ENCODE results near the gene CSN3. TPM values are rescaled to one million over a fixed set of nuclear protein-coding genes. Genes with fewer than 3 reads are reported as not detected.

Gene CSN3
- total RNA-seq, 2 experiments from 2014 or later = not detected

GRCh38 chr4:70236125-70236524 is 6.3 kb upstream of the CSN3 start:
- Histone ChIP-seq H4K20me1 (ENCODE audit: insufficient read depth, low read length) (no peaks in the 10 kb centered on the region), H3K4me2 (ENCODE audit: low read length) (no peak overlapping the region), H3K79me2 (ENCODE audit: insufficient read depth, low read depth, low read length) (no peaks in the 10 kb centered on the region), H3K36me3 (ENCODE audit: insufficient read depth, low read length) (no peaks in the 10 kb centered on the region), H3K4me1 (ENCODE audit: insufficient read depth, low read length, poor library complexity, severe bottlenecking) (no peaks in the 10 kb centered on the region), H3K9me3 (ENCODE audit: low read length) (no peaks in the 10 kb centered on the region), H3K9me2 (ENCODE audit: insufficient read depth, low read length) (no peaks in the 10 kb centered on the region), H3K4me3 (ENCODE audit: low read depth, low read length, poor library complexity, severe bottlenecking) (no peak overlapping the region), H2AFZ (ENCODE audit: low read length) (no peak overlapping the region), H3K27ac (ENCODE audit: low read depth, low read length, poor library complexity, severe bottlenecking) (no peak overlapping the region)
- BruUV-seq (replicated peaks) = no TSS peak
- POLR2A ChIA-PET = interaction anchor here (1.2 kb wide), 1 partner anchor 8 kb away, joined by 4 read pairs; no protein-coding TSS in a partner anchor
- DNase-seq (ENCODE audit: low spot score) = no peak
- TF ChIP-seq EZH2phosphoT487 (IDR thresholded peaks at IDR 0.05; ENCODE audit: borderline replicate concordance, low read depth, low read length) = no peak
- TF ChIP-seq CTCF (conservative IDR thresholded peaks at IDR 0.05; ENCODE audit: low read length) = no peak
- CTCF ChIA-PET (ENCODE audit: unreplicated experiment) = no interaction called here
- intact Hi-C loops (cut with micrococcal nuclease; ENCODE audit: unreplicated experiment) = no loop called here

- no peaks in the 10 kb centered on the region for H3K79me2 ChIP-seq (ENCODE audit: insufficient read depth, low read depth, low read length)
- H3K36me3 ChIP-seq (ENCODE audit: insufficient read depth, low read length) = no peaks in the 10 kb centered on the region
- H2AFZ ChIP-seq (ENCODE audit: low read length) = no peak overlapping the region
- BruUV-seq (replicated peaks) = no TSS peak
- H3K27ac ChIP-seq (ENCODE audit: low read depth, low read length, poor library complexity, severe bottlenecking) = no peak overlapping the region
- H3K4me2 ChIP-seq (ENCODE audit: low read length) = no peak overlapping the region
- CTCF ChIA-PET (ENCODE audit: unreplicated experiment) = no interaction called here
- TF ChIP-seq EZH2phosphoT487 (IDR thresholded peaks at IDR 0.05; ENCODE audit: borderline replicate concordance, low read depth, low read length) (no peak), CTCF (conservative IDR thresholded peaks at IDR 0.05; ENCODE audit: low read length) (no peak)
- H4K20me1 ChIP-seq (ENCODE audit: insufficient read depth, low read length) = no peaks in the 10 kb centered on the region
- intact Hi-C loops (cut with micrococcal nuclease; ENCODE audit: unreplicated experiment) = no loop called here
- no peaks in the 10 kb centered on the region for H3K9me3 ChIP-seq (ENCODE audit: low read length)
- H3K4me3 ChIP-seq (ENCODE audit: low read depth, low read length, poor library complexity, severe bottlenecking) = no peak overlapping the region
- DNase-seq (ENCODE audit: low spot score) = no peak
- no peaks in the 10 kb centered on the region for H3K9me2 ChIP-seq (ENCODE audit: insufficient read depth, low read length)
- H3K4me1 ChIP-seq (ENCODE audit: insufficient read depth, low read length, poor library complexity, severe bottlenecking) = no peaks in the 10 kb centered on the region
- POLR2A ChIA-PET = interaction anchor here (0.7 kb wide), 1 partner anchor 182 kb away, joined by 3 read pairs; no protein-coding TSS in a partner anchor
Observed at GRCh38 chr4:70239131-70239883, 3.1 kb upstream of the CSN3 start.

GRCh38 chr4:70239884-70240591 is 2.4 kb upstream of the CSN3 start:
- ChIA-PET POLR2A (no interaction called here), CTCF (ENCODE audit: unreplicated experiment) (no interaction called here)
- no peaks in the 10 kb centered on the region for H3K36me3 ChIP-seq (ENCODE audit: insufficient read depth, low read length)

More at GRCh38 chr4:70239884-70240591, 2.4 kb upstream of the CSN3 start:
- Histone ChIP-seq H3K4me1 (ENCODE audit: insufficient read depth, low read length, poor library complexity, severe bottlenecking) (no peaks in the 10 kb centered on the region), H4K20me1 (ENCODE audit: insufficient read depth, low read length) (no peaks in the 10 kb centered on the region), H3K9me2 (ENCODE audit: insufficient read depth, low read length) (no peaks in the 10 kb centered on the region), H2AFZ (ENCODE audit: low read length) (no peak overlapping the region), H3K79me2 (ENCODE audit: insufficient read depth, low read depth, low read length) (no peaks in the 10 kb centered on the region), H3K4me2 (ENCODE audit: low read length) (no peak overlapping the region), H3K4me3 (ENCODE audit: low read depth, low read length, poor library complexity, severe bottlenecking) (no peak overlapping the region), H3K9me3 (ENCODE audit: low read length) (no peaks in the 10 kb centered on the region), H3K27ac (ENCODE audit: low read depth, low read length, poor library complexity, severe bottlenecking) (no peak overlapping the region)
- intact Hi-C loops (cut with micrococcal nuclease; ENCODE audit: unreplicated experiment) = no loop called here
- no peak for TF ChIP-seq CTCF (conservative IDR thresholded peaks at IDR 0.05; ENCODE audit: low read length)
- DNase-seq (ENCODE audit: low spot score) = no peak
- no TSS peak for BruUV-seq (replicated peaks)
